ENCODE results near the gene TEX51.

TEX51 gene

DNA sequence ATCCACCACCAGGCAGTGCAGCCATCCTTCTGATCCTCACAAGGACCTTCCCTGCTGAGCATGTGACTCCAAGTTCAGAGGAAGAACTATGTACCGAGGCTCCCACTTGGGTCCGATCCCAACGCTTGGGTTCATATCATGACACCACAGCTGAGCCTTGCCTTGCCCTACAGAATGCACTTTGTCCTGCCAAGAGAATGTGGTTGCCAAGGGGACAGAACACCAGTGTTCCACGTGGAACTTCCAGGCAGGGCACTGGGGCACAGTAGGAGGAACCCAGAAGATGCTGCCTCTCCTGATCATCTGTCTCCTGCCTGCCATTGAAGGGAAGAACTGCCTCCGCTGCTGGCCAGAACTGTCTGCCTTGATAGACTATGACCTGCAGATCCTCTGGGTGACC lies at the start of gene TEX51:
Gene TEX51, plus strand, starts transcription at position 255 of the 400 bp plus-strand sequence. Its CDS starts 29 bp downstream, at position 284.
- H3K36me3 ChIP-seq (ENCODE audit: control insufficient read depth in 2 of 2, insufficient read depth in 2 of 2, low read length in 2 of 2): no peaks in the 10 kb centered on the region
- no peak within 1 kb of the TSS for H3K27ac ChIP-seq (ENCODE audit: low read length)
- H3K4me3 ChIP-seq (ENCODE audit: low read length in 2 of 2): no peak within 1 kb of the TSS
- H3K9ac ChIP-seq (ENCODE audit: low read length in 2 of 2): no peak within 1 kb of the TSS
- peaks cover 5% of the 10 kb centered on the region for H3K4me1 ChIP-seq (ENCODE audit: control insufficient read depth, insufficient read depth, low read length)
- H3K27me3 ChIP-seq (ENCODE audit: control insufficient read depth in 1 of 2, insufficient read depth in 2 of 2, low read length in 2 of 2): no peaks in the 10 kb centered on the region
- no peaks in the 10 kb centered on the region for H3K9me3 ChIP-seq (ENCODE audit: control insufficient read depth in 2 of 2, low read length in 2 of 2)

DNA sequence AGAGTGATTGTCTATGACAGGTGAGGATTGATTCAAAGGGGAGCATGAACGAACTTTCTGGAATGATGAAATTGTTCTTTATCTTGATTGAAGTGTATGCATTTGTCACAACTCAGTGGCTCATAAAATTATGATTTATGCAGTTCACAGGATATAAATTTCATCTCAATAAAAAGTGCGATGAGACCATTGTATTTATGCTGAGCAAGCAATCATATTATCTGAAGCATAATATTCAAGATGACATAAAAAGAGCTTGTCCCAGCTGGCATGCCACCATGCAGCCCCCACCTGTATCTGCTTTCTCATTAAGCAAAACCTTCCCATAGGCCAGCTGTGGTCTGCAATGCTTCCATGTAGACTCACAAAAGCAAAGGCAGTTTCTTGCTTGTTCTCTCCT lies 49.6 kb upstream of the TEX51 start:
- H3K27me3 ChIP-seq (ENCODE audit: control insufficient read depth in 1 of 2, insufficient read depth in 2 of 2, low read length in 2 of 2): no peaks in the 10 kb centered on the region
- H3K9me3 ChIP-seq (ENCODE audit: control insufficient read depth in 2 of 2, low read length in 2 of 2): no peaks in the 10 kb centered on the region
- H3K27ac ChIP-seq (ENCODE audit: low read length): no peak overlapping the region
- no peaks in the 10 kb centered on the region for H3K36me3 ChIP-seq (ENCODE audit: control insufficient read depth in 2 of 2, insufficient read depth in 2 of 2, low read length in 2 of 2)
- no peak overlapping the region for H3K9ac ChIP-seq (ENCODE audit: low read length in 2 of 2)
- no peaks in the 10 kb centered on the region for H3K4me1 ChIP-seq (ENCODE audit: control insufficient read depth, insufficient read depth, low read length)
- H3K4me3 ChIP-seq (ENCODE audit: low read length in 2 of 2): no peak overlapping the region

DNA sequence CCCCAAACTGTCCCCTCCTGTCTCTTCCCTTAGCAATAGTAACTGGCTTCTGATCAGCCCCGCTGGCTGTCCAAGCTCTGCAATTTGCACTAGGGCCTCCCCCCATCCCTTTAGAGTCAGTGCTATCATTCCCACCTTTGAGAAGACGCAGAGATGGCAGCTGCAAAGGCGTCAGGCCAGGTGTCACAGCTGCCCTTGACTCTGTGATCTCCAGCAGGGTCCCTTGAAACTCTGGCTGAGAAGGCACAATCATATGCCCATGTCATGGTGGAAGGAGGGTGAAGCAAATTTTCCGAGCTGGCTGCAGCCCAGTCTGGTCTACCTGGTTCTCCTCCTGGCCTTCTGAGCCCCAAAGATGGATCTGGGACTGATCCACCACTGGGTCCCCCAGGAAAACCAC lies 49.2 kb upstream of the TEX51 start:
- Histone ChIP-seq H3K9ac (ENCODE audit: low read length in 2 of 2) (no peak overlapping the region), H3K27me3 (ENCODE audit: control insufficient read depth in 1 of 2, insufficient read depth in 2 of 2, low read length in 2 of 2) (no peaks in the 10 kb centered on the region), H3K4me3 (ENCODE audit: low read length in 2 of 2) (no peak overlapping the region), H3K36me3 (ENCODE audit: control insufficient read depth in 2 of 2, insufficient read depth in 2 of 2, low read length in 2 of 2) (no peaks in the 10 kb centered on the region), H3K27ac (ENCODE audit: low read length) (no peak overlapping the region), H3K4me1 (ENCODE audit: control insufficient read depth, insufficient read depth, low read length) (no peaks in the 10 kb centered on the region), H3K9me3 (ENCODE audit: control insufficient read depth in 2 of 2, low read length in 2 of 2) (no peaks in the 10 kb centered on the region)

DNA sequence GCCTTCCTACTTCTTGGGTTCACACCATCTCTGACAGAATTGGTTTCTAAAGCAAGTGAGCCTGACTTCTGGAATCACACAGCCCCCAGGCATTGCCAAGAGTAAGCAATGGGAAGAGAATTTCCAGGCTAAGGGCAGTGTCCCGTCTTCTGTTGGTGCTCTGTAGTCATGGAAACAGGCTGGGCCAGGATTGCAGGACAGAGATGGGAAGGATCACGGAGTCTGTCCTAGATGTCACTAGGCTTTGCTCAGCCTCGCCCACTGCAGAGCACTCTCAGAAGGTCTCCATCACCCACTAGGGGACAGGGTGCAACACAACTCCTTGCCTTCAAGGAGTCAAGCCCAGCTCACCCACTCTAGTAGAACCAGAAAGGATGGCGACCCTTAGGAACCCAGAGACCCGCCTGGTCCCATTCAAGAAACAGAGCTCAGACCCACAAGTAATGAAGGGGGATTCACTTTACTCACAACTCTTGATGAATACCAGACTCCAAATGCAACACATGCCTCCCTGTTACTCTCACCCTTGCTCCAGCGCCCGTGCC lies 48.6 kb upstream of the TEX51 start:
- Histone ChIP-seq H3K4me1 (ENCODE audit: control insufficient read depth, insufficient read depth, low read length) (no peaks in the 10 kb centered on the region), H3K9ac (ENCODE audit: low read length in 2 of 2) (no peak overlapping the region), H3K9me3 (ENCODE audit: control insufficient read depth in 2 of 2, low read length in 2 of 2) (no peaks in the 10 kb centered on the region), H3K4me3 (ENCODE audit: low read length in 2 of 2) (no peak overlapping the region), H3K27me3 (ENCODE audit: control insufficient read depth in 1 of 2, insufficient read depth in 2 of 2, low read length in 2 of 2) (no peaks in the 10 kb centered on the region), H3K36me3 (ENCODE audit: control insufficient read depth in 2 of 2, insufficient read depth in 2 of 2, low read length in 2 of 2) (no peaks in the 10 kb centered on the region), H3K27ac (ENCODE audit: low read length) (no peak overlapping the region)

DNA sequence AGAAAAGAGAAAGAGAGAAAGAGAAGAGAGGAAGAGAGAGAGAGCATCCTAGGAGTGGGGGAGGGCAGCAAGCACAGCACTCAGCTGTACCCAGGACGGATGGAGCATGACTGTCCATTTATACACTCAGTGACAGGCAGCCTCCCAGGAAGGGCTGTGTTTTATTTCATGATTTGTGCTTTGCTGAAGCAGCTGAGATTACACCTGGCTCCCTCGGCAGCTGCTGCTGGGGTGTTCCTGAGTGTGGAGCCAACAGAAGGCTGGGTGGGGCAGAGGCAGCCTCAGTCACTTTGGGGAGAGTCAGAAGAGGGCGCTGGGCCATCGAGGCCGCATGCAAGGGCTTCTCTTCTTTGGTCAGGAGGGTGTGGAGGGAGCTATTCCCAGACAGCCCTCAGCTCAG lies 47.8 kb upstream of the TEX51 start:
- H3K9ac ChIP-seq (ENCODE audit: low read length in 2 of 2): no peak overlapping the region
- H3K4me3 ChIP-seq (ENCODE audit: low read length in 2 of 2): no peak overlapping the region
- H3K9me3 ChIP-seq (ENCODE audit: control insufficient read depth in 2 of 2, low read length in 2 of 2): no peaks in the 10 kb centered on the region
- H3K27me3 ChIP-seq (ENCODE audit: control insufficient read depth in 1 of 2, insufficient read depth in 2 of 2, low read length in 2 of 2): no peaks in the 10 kb centered on the region
- no peak overlapping the region for H3K27ac ChIP-seq (ENCODE audit: low read length)
- H3K36me3 ChIP-seq (ENCODE audit: control insufficient read depth in 2 of 2, insufficient read depth in 2 of 2, low read length in 2 of 2): no peaks in the 10 kb centered on the region
- no peaks in the 10 kb centered on the region for H3K4me1 ChIP-seq (ENCODE audit: control insufficient read depth, insufficient read depth, low read length)

DNA sequence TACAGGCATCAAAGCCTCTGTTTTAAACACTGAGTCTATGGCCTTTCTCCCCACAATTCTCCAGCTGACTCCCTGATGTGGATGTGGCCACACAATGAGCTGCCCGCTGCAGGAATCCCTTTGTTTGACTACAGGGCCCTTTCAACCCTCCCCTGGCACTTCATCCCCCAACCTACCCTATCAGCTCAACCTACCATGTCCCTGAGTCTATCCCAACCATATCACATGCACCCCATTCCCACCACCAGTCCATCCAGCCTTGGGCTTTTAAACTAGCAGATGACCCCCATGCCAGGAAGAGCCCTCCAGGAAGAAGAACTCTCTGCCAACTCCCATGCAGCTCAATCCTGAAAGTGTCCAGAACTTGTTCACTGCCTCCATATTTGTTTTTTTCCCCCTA lies 46.9 kb upstream of the TEX51 start:
- Histone ChIP-seq H3K36me3 (ENCODE audit: control insufficient read depth in 2 of 2, insufficient read depth in 2 of 2, low read length in 2 of 2) (no peaks in the 10 kb centered on the region), H3K9ac (ENCODE audit: low read length in 2 of 2) (no peak overlapping the region), H3K27ac (ENCODE audit: low read length) (no peak overlapping the region), H3K4me3 (ENCODE audit: low read length in 2 of 2) (no peak overlapping the region), H3K27me3 (ENCODE audit: control insufficient read depth in 1 of 2, insufficient read depth in 2 of 2, low read length in 2 of 2) (no peaks in the 10 kb centered on the region), H3K9me3 (ENCODE audit: control insufficient read depth in 2 of 2, low read length in 2 of 2) (no peaks in the 10 kb centered on the region), H3K4me1 (ENCODE audit: control insufficient read depth, insufficient read depth, low read length) (no peaks in the 10 kb centered on the region)

DNA sequence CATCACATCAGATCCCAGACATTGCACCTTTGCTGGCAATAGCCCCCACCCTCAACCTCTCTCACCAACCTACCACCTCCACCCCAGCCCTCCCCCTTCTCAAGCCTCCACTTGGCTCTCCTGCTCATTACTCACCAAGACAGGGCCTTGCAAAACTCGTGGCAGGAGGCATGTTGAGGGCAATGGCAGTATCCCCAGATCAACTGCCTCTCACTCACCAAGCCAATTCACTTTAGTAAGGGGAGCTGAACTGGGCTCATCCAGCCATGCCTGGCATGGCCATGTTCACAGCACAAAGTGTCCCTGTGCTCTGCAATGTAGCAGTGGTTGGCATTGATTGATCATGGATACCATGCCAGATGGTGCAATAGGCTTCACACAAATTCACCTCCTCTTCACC lies 46.3 kb upstream of the TEX51 start:
- no peak overlapping the region for H3K27ac ChIP-seq (ENCODE audit: low read length)
- no peaks in the 10 kb centered on the region for H3K27me3 ChIP-seq (ENCODE audit: control insufficient read depth in 1 of 2, insufficient read depth in 2 of 2, low read length in 2 of 2)

DNA sequence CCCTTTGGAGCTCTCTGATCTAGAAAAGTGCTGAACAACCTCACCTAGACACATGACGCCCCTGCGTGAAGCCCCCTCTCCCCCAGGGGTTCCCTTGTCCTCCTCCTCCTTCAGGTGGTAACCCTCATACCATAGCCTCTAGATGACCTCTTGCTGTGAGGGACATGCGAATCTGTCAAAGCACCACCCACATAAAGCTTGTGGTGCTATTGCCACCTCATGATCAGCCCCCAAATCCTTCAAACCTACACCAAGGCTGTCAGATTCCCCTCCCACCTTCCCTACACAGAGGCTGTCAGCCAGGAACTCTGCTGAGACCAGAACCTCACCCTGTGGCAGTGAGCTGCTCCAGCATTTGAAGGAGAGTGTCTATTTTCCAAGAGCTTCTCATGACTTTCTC lies 43.1 kb upstream of the TEX51 start:
- H3K4me1 ChIP-seq (ENCODE audit: control insufficient read depth, insufficient read depth, low read length): no peaks in the 10 kb centered on the region
- H3K27ac ChIP-seq (ENCODE audit: low read length): no peak overlapping the region
- no peaks in the 10 kb centered on the region for H3K36me3 ChIP-seq (ENCODE audit: control insufficient read depth in 2 of 2, insufficient read depth in 2 of 2, low read length in 2 of 2)
- no peak overlapping the region for H3K4me3 ChIP-seq (ENCODE audit: low read length in 2 of 2)
- no peak overlapping the region for H3K9ac ChIP-seq (ENCODE audit: low read length in 2 of 2)
- H3K27me3 ChIP-seq (ENCODE audit: control insufficient read depth in 1 of 2, insufficient read depth in 2 of 2, low read length in 2 of 2): no peaks in the 10 kb centered on the region
- no peaks in the 10 kb centered on the region for H3K9me3 ChIP-seq (ENCODE audit: control insufficient read depth in 2 of 2, low read length in 2 of 2)

More for the DNA sequence above, 46.3 kb upstream of the TEX51 start:
- Histone ChIP-seq H3K4me3 (ENCODE audit: low read length in 2 of 2) (no peak overlapping the region), H3K4me1 (ENCODE audit: control insufficient read depth, insufficient read depth, low read length) (no peaks in the 10 kb centered on the region), H3K9me3 (ENCODE audit: control insufficient read depth in 2 of 2, low read length in 2 of 2) (no peaks in the 10 kb centered on the region), H3K9ac (ENCODE audit: low read length in 2 of 2) (no peak overlapping the region), H3K36me3 (ENCODE audit: control insufficient read depth in 2 of 2, insufficient read depth in 2 of 2, low read length in 2 of 2) (no peaks in the 10 kb centered on the region)

DNA sequence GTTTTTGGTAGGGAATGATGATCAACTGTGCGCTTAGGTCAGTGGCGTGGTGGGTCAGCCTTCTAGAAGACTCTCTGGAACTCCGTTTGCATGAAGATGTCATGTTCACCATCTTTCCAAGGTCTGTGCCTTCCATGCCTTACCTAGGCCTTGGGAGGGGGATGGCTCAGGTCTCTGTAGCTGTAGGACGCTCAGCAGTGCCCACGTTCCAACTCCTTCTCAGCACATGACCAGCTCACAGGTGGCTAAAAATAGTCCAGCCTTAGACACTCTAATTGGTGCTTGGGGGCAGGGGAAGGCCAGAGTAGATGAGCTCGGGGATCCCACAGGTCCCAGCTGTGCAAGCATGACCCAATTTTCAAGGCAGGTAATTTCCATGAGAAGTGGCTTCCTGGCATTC lies 42.3 kb upstream of the TEX51 start:
- H3K9me3 ChIP-seq (ENCODE audit: control insufficient read depth in 2 of 2, low read length in 2 of 2): no peaks in the 10 kb centered on the region
- H3K36me3 ChIP-seq (ENCODE audit: control insufficient read depth in 2 of 2, insufficient read depth in 2 of 2, low read length in 2 of 2): no peaks in the 10 kb centered on the region
- H3K9ac ChIP-seq (ENCODE audit: low read length in 2 of 2): no peak overlapping the region
- no peak overlapping the region for H3K4me3 ChIP-seq (ENCODE audit: low read length in 2 of 2)
- H3K27me3 ChIP-seq (ENCODE audit: control insufficient read depth in 1 of 2, insufficient read depth in 2 of 2, low read length in 2 of 2): no peaks in the 10 kb centered on the region
- no peaks in the 10 kb centered on the region for H3K4me1 ChIP-seq (ENCODE audit: control insufficient read depth, insufficient read depth, low read length)
- no peak overlapping the region for H3K27ac ChIP-seq (ENCODE audit: low read length)

DNA sequence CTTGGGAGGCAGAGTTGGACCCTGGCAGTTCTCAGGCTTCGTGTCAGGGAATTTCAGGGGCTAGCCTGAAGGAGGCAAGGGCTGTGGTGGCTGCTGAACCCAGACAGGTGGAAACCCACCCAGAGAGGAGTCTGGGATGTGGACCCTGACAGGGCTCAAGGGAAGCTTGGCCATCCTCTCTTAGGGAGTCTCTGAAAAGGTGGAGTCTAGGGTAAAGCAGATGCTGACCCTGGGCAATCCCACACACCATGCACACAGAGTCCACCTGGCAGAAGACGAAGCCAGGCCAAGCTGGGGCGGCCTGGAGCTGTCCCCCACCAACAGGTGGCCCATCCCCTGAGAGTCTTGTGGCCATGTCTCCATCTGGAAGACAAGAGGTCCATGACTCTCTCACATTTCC lies 41.2 kb upstream of the TEX51 start:
- no peaks in the 10 kb centered on the region for H3K4me1 ChIP-seq (ENCODE audit: control insufficient read depth, insufficient read depth, low read length)
- no peak overlapping the region for H3K4me3 ChIP-seq (ENCODE audit: low read length in 2 of 2)
- no peak overlapping the region for H3K27ac ChIP-seq (ENCODE audit: low read length)
- no peaks in the 10 kb centered on the region for H3K27me3 ChIP-seq (ENCODE audit: control insufficient read depth in 1 of 2, insufficient read depth in 2 of 2, low read length in 2 of 2)
- no peaks in the 10 kb centered on the region for H3K36me3 ChIP-seq (ENCODE audit: control insufficient read depth in 2 of 2, insufficient read depth in 2 of 2, low read length in 2 of 2)
- H3K9ac ChIP-seq (ENCODE audit: low read length in 2 of 2): no peak overlapping the region
- no peaks in the 10 kb centered on the region for H3K9me3 ChIP-seq (ENCODE audit: control insufficient read depth in 2 of 2, low read length in 2 of 2)

DNA sequence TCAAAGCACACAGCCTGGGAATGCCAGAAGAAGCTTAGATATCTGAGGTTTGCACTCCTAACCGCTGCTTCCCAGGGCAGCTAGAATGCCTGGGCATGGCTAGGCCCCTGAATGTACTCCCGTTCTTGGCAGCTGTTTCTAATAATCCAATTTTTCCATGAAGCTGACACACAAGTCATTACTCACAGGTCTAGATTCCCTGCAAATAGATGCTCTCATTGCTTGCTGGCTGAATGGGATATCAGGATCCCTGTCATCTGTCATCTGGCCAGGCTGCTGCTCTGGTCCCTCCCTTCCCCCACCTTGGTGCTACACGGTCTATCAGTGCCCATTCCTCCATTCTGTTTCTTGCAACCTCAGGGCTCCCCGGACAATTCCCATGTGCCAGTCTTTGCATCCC lies 40.7 kb upstream of the TEX51 start:
- Histone ChIP-seq H3K9ac (ENCODE audit: low read length in 2 of 2) (no peak overlapping the region), H3K4me1 (ENCODE audit: control insufficient read depth, insufficient read depth, low read length) (no peaks in the 10 kb centered on the region), H3K27ac (ENCODE audit: low read length) (no peak overlapping the region), H3K4me3 (ENCODE audit: low read length in 2 of 2) (no peak overlapping the region), H3K36me3 (ENCODE audit: control insufficient read depth in 2 of 2, insufficient read depth in 2 of 2, low read length in 2 of 2) (no peaks in the 10 kb centered on the region), H3K9me3 (ENCODE audit: control insufficient read depth in 2 of 2, low read length in 2 of 2) (no peaks in the 10 kb centered on the region), H3K27me3 (ENCODE audit: control insufficient read depth in 1 of 2, insufficient read depth in 2 of 2, low read length in 2 of 2) (no peaks in the 10 kb centered on the region)

Data from stomach smooth muscle (tissue), 2 donors.